HG02840 (cell line): ENCODE measurements around the gene DAD1.
"Not testable (repeated sequence)": the region's sequence is repeated elsewhere in the genome, so short reads cannot be mapped to it uniquely, and the experiment has no call there.

Experiments used
- ATAC-seq: cut with Tn5 transposase; IDR thresholded peaks from one replicate; pipeline ENCODE4 v1.9.1; 2021; ENCODE audit warnings: mild to moderate bottlenecking, moderate library complexity, moderate number of reproducible peaks; ENCODE audit not compliant: unreplicated experiment, low FRiP score

DAD1 gene

DNA sequence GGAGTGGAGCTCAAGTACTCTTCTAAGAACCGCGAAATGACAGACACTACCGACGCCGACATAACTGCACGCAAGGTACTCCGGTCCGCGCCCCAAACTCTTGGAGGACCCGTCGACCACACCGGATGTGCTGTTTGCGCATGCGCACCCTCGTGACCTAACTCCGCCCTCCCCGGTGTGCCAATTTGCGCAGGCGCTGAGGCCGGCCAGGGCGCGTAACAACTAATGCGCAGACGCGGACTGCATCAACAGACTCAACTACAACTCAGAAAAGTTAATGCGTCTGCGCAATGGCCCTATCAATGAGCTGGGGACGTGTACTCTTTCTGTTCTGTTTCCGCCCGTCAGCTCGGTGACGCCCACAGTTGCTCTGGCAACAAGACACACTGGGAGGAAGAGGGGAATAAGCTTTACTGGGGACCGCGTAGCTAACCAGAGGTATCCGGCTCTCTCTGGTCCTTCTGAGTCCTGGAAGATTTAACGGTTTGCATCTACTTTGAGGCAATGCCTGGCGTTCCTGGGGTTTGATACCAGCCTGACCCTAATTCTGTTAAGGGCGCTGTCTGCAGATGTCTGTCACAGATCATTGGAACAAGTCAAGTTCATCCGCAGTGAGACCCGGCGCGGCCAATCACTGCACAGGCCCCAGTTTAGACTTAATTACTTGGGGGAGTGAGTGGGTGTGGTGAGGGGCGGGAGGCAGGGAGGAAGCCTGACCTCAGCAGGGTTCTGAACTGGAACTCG lies at the start of gene DAD1:
DAD1 (minus strand) TSS at position 129 of the 744 bp plus-strand sequence; CDS start at position 62, 67 bp downstream.
- peak; percentile 88 for ATAC-seq

DNA sequence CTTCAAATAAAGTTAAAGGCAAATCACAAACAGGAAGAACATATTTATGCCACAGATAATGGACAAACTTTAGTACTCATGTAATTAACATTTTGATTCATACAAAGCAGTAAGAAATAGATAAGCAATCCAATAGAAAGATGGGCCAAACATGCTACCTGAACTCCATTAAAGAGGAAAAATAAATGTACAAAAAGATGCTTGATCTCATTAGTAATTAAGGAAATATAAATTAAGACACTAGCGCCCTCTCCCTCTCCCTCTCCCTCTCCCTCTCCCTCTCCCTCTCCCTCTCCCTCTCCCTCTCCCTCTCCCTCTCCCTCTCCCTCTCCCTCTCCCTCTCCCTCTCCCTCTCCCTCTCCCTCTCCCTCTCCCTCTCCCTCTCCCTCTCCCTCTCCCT lies 47.0 kb upstream of the DAD1 start:
- not testable (repeated sequence) for ATAC-seq

DNA sequence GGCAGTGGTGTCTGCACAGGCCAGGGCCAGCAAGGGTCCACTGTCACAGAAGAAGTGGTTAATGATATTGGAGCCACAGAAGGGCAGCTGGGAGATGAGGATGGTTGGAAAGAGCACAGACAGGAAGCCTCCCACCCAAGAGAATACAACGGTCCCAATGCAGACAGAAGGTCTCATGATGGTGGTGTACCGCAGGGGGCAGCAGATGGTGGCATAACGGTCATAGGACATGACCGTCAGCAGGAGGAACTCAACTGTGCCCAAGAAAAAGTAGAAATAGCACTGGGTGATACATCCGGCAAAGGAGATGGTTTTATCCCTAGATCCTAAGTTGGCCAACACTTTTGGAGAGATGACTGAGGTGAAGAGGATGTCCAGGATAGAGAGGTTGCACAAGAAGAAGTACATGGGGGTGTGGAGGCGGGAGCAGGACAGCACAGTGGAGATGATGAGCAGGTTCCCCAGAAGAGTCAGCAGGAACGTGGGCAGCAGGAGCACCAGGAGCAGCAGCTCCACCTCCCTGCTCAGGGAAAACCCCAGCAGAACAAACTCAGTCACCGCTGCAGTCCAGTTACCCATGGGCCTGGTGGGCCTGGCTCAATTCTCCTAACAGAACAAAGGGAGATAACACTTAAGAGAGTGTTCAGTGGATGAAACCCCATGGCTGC lies 45.3 kb upstream of the DAD1 start:
- ATAC-seq, result no peak

DNA sequence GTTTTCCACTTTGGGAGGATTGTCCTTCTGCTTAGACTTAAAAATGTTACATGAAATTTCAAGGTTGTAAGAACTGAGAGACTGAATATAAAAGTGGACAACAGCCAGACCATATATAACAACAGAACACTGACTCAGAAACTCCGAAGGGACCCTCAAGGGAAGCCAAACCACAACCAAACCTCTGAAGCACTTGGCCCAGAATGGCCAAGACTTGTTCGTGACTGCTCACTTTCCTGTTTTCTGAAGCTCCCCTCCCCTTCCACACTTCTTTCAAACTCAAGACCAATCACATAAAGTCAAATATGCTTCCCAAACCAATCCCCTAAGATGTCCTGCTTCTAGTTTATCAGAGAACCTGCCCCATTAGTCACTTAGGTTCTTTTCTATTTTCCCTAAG lies 41.5 kb upstream of the DAD1 start:
- ATAC-seq, result no peak

DNA sequence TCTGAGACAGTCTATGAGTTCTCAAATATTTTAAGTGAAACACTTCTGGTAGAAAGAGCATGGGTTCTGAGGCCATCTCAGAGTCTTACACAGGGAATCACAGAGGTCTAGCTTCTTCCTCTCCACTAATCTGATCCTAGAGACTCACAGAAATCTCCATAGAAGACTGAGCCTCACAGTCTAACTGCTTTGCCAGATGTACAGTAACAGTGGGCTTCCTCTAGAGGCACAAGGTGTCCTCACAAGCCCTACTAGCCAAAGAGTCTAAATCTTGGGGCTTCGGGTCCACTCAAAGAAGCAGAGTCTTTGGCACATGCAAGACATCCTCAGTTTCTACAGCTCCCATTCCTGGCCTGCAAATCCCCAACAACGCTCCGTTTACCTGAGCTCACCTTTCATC lies 41.0 kb upstream of the DAD1 start:
- ATAC-seq, result no peak

DNA sequence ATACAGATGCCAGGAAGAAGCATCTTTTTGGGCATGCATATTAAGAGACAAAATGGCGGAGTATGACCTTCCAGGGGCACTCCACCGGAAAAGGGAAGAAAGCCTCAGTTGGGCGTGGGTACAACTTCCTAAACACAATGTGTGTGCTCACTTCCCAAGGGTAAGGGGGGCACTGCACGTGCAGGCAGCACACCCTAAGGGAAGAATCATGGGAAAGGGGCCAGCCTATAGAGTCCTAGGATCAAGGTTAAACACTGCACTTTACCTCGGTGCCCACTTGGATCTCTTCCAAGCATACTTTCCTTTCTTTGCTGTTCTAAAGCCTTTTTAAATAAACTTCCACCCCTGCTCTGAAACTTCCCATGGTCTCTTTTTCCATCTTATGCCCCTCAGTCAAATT lies 40.3 kb upstream of the DAD1 start:
- ATAC-seq, result no peak

DNA sequence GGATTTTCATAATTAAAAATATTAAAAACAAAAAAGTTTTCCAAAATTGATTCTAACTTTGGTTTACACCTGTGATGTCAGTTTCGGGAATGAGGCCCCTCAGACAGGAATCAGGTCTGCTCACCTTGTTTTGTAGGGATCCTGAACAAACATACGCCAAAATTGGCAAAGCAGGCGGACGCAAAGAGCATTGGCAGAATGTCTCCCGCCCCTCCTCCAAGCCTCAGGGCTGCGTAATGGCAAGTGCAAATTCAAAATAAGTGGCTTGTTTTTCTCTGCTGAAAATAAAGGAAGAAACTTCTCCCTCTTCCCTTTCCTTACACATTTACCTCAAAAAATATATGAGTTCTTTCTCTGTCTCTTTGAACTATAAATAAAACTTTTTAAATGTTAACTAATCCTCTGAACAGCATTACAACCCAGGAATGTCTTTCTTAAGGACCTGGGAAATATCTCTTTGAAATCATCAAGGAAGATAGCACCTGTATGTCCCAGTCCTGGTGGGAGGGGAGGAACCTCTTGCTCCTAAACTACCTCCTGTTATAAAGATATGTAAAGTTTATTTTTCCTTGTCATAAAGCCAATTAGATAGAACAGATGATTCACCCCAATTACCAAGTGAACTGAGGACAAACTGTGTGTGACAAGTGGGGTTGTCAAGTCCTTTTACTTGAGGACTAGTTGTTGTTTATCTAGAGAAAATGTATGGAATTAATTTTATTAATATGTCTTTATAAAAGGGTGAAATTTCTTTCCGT lies 38.7 kb upstream of the DAD1 start:
- no peak for ATAC-seq

DNA sequence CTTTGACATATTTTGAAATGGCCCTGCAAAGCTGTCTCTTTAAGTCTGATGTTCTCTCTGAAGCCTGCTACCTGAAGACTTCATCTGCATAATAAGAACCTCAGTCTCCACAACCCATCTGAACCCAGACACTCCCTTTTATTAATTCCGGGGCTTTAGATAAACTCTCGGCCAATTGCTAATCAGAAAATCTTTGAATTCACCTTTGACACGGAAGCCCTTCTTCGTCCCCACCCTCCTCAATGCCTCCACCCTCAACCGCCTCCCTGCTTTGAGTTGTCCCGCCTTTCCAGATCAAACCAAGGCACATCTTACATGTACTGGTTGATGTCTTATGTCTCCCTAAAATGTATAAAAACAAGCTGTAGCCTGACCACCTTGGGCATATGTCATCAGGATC lies 37.6 kb upstream of the DAD1 start:
- ATAC-seq, result no peak

DNA sequence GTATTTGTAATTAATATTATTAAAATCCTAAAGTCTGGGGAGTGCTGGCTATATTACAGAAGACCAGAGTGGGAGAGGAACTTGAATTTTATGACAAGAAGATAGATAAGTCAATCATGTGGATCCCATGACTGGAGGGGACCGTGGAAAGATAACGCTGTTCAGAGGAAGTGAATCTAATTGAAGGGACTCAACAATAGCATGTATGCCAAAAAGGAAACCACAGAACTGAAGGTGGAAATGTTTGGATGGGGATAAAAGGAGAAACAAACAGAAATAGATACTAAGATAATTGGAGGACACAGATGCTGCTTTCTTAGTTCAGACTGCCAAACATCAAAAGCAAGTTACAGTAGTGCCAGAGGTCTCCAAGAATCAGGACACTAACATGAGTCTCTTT lies 34.0 kb upstream of the DAD1 start:
- ATAC-seq, result no peak

DNA sequence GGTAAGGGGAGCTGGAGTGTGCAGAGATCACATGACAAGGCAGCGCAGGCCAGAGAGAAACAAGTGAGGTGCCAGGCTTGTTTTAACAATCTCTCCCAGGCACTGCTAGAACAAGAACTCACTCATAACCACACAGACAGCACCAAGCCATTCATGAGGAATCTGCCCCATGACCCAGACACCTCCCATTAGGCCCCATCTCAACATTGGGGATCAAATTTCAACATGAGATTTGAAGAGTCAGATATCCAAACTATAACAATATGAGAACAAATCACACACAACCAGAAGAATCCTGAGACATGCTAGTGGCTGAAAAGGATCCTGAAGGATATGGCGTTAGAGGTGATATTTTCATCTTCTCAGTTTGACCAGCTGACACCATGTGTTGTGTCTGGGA lies 33.2 kb upstream of the DAD1 start:
- ATAC-seq, result no peak

DNA sequence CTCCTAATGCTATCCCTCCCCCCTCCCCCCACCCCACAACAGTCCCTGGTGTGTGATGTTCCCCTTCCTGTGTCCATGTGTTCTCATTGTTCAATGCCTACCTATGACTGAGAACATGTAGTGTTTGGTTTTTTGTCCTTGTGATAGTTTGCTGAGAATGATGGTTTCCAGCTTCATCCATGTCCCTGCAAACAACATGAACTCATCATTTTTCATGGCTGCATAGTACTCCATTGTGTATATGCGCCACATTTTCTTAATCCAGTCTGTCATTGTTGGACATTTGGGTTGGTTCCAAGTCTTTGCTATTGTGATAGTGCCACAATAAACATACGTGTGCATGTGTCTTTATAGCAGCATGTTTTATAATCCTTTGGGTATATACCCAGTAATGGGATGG lies 26.7 kb upstream of the DAD1 start:
- not testable (repeated sequence) for ATAC-seq

DNA sequence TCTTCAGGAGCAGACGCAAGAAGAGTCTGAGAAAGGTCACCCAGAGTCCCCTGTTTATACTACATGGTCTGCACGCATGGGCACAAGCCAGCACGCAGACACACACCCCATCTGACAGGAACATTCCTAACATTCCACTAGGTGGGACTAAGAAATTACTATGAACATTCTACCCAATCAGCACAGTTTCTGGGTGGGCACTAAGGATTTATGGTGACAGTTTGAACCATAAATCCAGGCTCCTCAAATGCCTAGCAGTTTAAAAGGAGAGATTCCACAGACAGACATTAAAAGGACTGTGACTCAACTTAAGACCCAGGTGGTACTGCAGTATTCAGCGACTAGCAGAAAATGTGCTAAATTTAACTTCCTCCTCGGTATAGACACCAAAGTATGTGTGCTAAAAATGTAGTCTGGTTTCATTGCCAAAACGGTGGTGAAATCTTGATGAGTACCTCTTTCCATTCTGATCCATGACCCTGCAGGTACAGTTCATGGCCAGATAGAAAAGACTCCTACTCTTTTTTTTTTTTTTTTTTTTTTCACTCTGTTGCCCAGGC lies 25.3 kb upstream of the DAD1 start:
- no peak for ATAC-seq

DNA sequence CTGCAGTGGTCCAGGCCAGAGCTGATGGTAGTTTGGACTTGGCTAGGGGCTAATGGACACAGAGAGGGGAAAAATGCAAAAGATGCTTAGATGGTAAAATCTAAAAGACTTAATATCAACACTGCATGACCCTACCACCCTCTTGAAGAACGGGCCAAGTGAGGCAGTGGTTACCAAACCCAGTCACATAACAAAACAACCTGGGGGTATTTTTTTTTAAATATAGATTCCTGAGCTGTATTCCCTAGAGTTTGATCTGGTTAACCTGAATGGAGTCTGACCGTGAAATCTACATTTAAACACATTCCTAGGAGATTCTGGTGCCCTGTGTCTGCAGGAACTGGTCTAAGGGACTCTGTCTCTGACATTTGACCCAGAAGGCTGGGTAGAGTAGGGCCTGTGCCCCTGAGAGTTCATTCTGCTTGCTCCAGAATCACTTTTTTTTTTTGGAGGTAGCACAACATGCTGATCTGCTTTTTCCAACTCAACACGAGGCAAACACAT lies 24.8 kb upstream of the DAD1 start:
- ATAC-seq, result no peak

DNA sequence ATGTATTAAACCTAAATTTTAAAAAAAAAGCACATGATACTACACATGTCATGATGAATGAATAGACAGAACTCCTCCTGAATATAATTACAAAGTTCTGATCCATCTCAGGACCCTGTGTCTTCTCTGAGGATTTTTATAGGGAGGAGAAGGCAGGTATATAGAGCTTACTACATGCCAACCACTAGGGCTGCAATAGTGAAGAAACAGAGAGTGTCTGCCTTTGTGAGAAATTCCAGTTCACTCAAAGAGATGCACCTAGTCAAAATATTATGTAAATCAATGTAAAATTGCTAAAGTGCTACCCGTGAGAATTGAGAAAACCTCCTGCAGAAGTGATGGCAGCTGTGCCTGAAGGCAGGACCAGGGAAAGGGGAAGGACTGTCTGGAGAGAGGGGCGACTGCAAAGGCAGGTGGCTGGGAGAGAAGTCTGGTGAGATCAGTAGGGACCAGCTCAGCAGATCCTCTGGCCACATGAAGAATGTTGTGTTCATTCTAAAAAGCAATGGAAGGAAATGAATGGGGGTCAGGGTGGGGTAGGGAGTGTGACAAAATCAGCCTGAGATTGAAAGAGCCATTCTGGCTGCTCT lies 24.2 kb upstream of the DAD1 start:
- ATAC-seq, result no peak

DNA sequence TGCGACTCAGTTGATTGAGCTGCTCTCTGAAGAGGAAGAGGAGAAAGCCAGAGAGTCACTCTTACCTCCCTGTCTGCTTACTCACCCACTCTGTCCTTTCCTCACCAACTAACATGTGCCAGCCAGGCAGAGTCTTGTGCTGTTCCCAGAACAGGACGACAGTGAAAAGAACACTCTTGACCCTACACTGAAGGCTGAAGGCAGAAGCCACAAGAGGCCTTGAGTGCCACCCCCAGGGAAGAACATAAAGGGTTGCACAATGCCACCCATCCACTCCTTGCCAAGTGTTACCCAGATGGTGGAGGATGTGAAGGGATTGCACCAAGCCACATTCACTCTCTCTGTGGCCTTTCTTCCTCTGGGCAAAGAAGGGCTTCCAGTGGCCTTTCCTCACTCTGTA lies 21.9 kb upstream of the DAD1 start:
- ATAC-seq, result no peak

DNA sequence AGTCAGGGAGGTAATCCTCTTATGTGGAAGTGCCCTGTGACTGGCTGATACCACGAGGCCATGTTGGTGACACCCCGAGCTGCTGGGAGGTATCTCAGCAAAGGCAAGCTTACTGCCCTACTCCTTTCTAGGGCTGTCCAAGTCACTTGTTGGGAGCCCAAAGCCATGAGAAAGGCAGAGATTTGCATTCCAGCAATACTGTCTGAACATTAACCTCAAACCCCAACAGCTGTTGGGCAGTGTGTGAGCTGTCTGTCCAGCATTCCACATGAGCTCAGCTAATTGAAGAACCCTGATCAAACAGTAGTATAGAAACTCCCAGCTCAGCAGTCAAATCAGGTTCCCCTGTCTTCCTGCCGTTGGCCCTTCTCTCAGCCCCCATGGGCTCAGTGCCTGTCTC lies 18.3 kb upstream of the DAD1 start:
- no peak for ATAC-seq

DNA sequence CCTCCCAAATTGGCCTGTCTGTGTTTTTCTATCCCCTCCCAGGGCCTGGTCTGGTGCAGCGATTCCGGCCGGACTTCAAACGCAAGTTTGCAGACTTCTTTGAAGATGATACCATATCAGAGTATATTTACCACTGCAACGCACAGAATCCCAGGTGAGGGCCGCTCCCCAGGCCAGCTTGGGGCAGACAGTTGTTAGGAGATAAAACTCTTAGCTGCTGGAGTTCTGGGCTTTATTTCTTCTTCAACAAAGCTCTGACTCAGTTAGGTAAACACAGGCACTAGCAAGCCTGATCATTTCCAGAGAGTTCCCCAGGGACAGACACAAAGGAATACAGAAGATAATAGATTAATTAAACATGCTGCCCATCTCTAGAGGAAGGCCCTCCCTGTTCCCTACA lies 17.4 kb upstream of the DAD1 start:
- no peak for ATAC-seq

DNA sequence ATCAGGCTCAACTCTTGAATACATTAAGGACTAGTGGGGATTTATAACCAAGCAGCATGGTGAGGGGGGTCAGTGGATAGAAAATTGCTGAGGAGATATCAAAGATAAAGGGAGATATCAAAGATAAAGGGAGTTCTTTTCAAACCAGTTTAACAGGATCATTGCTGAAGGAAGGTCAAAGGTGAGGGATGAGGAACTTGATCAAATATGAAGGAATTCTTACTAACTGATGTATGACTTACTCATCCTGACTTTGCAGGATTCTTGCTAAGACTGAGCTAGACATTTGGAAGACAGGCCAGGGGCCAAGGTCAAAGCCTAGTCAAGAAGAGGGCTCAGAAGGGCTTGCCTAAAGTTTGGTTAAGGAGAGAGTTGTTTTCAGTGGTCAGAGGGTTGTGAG lies 13.8 kb upstream of the DAD1 start:
- no peak for ATAC-seq

DNA sequence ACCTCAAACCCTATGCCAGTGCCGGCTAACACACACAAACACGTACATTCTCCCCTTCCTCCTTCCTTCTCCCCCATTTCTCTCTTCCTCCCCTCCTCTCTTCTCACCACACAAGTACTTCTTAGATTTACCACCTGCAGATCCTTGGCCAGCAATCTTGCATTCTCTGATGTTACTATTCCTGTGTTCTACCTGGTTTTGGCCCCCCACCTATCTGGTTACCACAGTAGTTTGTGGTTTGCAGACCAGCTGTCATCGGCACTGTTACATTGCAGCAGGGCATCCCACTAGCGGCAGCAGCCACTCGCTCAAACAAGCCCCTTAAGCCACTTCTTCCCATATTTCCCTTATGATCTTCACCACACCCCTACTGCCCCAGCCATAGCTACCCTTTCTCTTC lies 13.0 kb upstream of the DAD1 start:
- ATAC-seq, result no peak

DNA sequence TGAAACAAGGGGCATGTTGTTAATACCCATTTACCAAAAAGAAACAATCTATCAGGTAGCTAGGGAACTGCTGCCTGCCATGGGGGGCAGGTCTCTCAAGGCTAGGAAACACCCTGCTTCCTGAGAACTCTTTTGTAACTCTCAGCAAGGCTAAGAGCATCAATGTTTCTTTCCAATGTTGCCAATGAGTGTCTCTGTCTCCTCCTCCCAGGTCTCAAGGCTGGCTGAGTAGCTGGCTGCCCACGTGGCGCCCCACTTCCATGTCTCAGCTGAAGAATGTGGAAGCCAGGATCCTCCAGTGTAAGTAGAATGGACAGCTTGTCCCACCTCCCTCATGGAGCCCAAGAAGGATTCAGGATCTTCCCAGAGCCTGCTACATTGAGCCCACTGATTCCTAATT lies 12.4 kb upstream of the DAD1 start:
- no peak for ATAC-seq

DNA sequence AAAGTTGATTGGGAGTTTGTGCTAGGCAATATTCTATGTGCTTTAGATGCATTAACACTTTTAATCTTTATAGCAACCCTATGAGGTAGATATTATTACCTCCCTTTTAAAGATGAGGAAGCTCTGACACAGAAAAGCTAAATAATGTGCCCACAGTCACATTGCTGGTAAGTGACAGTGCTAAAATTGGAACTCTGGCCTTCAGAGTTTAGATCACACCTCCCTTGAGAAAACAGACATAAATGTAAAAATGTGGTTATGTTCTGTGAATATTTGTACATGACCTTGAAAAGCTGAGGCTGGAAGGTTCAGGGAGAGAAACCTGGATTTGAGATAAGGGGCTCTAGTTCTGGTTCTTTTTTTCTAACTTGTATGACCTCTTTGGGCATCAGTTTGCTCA lies 11.0 kb upstream of the DAD1 start:
- no peak for ATAC-seq
